ENCODE data around the gene ANKS1B. TPM values are rescaled to one million over a fixed set of nuclear protein-coding genes. Genes with fewer than 3 reads are reported as not detected.

Gene ANKS1B
- total and polyA plus RNA-seq, 10 of the 15 experiments (the other 5 are each of a cell fraction or from before 2014, with no cell fraction given), result 0.16 to 1.3 (median 0.82) TPM; not detected in 7

DNA sequence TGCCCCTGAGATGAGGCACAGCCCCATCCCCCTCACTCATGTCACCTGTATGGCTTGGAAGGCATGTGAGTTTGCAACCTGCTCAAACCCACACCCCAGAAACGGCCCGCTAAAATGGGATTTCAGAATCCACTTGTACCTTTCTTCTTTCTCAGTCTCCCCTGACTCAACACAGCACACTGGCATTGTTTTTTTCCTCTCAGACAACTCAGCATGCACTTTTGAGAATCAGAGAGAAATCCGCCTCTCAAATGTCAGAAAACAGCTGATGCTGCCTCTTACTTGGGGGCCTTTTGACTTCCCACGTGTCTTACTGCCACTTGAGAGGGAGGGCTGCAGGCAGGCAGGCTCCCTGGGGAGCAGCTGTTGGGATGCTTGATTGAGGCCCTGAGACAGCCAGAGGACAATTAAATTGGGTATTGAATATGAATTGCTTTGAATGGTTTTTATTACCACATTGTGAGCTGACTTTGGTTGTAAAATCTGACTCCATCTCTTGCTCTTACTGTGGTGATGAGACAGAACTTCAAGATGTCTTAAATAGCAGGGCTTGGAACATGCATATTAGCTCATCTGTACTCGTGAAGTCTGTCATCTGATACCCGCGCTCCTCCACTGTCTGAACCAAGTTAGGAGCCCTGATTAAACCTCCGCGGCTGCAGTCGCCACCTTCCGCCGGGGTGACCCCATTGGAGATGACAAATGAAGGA is 1243.0 kb downstream of the ANKS1B start:
- FAIRE-seq, result no peak
- H2AFZ ChIP-seq (ENCODE audit: control insufficient read depth, low read depth, low read length), result no peak overlapping the region
- H3K4me1 ChIP-seq (ENCODE audit: control insufficient read depth, insufficient read depth, low read length), result peaks cover 4% of the 10 kb centered on the region; the same call in 1 of the 2 replicates
- H3K36me3 ChIP-seq (ENCODE audit: control insufficient read depth in 2 of 2, insufficient read depth in 2 of 2, low read length in 1 of 2), result no peaks in the 10 kb centered on the region
- ChIA-PET CTCF (interaction anchor here (0.6 to 6.0 kb wide), 14 partner anchors 10 to 557 kb away, joined by 3 to 36 read pairs (median 4); no protein-coding TSS in a partner anchor), SMC1A (ENCODE audit: uncharacterized antibody, unreplicated experiment) (interaction anchor here (0.8 to 5.6 kb wide), 8 partner anchors 11 to 256 kb away, joined by 3 to 29 read pairs (median 4); no protein-coding TSS in a partner anchor), RAD21 (ENCODE audit: unreplicated experiment) (interaction anchor here (0.6 to 1.4 kb wide), 3 partner anchors 11 to 257 kb away, joined by 3 read pairs; no protein-coding TSS in a partner anchor), POLR2A (interaction anchor here (0.7 kb wide), 1 partner anchor 228 kb away, joined by 4 read pairs; no protein-coding TSS in a partner anchor)
- no peaks in the 10 kb centered on the region for H3K9me3 ChIP-seq (replicated peaks; ENCODE audit: control insufficient read depth, insufficient read depth, low read length)
- 24% methylated on average over 12 of the region's 12 CpGs for WGBS (ENCODE audit: insufficient coverage, insufficient replicate concordance, low lambda C conversion rate, missing lambda C conversion rate)
- H3K4me3 ChIP-seq, result no peak overlapping the region
- DNase-seq (ENCODE audit: low read depth, low spot score), result no peak
- no peak for TF ChIP-seq MXI1 (IDR thresholded peaks at IDR 0.05; ENCODE audit: low read depth, low read length)
- no peak for TF ChIP-seq ESRRA (IDR thresholded peaks at IDR 0.05; ENCODE audit: low read length)
- TF ChIP-seq, protein P1, sequence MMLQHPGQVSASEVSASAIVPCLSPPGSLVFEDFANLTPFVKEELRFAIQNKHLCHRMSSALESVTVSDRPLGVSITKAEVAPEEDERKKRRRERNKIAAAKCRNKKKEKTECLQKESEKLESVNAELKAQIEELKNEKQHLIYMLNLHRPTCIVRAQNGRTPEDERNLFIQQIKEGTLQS (IDR thresholded peaks at IDR 0.05; ENCODE audit: borderline replicate concordance, extremely low read depth, low read depth, low read length), result no peak
- no peak for TF ChIP-seq CBX5 (IDR thresholded peaks at IDR 0.05; ENCODE audit: low read depth)
- TF ChIP-seq SREBF1 (IDR thresholded peaks at IDR 0.05; ENCODE audit: low read length), result no peak
- no peak for TF ChIP-seq IKZF1 (conservative IDR thresholded peaks at IDR 0.05)
- no peak for TF ChIP-seq NFIC (IDR thresholded peaks at IDR 0.05; ENCODE audit: low read depth, low read length)
- no peak for TF ChIP-seq PKNOX1 (IDR thresholded peaks at IDR 0.05)
- TF ChIP-seq SREBF2 (IDR thresholded peaks at IDR 0.05; ENCODE audit: low read length), result no peak
- no peak for TF ChIP-seq BACH1 (IDR thresholded peaks at IDR 0.05; ENCODE audit: borderline replicate concordance)
- TF ChIP-seq CEBPB (IDR thresholded peaks at IDR 0.05; ENCODE audit: borderline replicate concordance in 1 of 2, low read depth in 2 of 2, low read length in 2 of 2), result no peak
- no peak for TF ChIP-seq BCL3 (IDR thresholded peaks at IDR 0.05; ENCODE audit: borderline replicate concordance, insufficient read depth, low read depth, low read length, poor library complexity, severe bottlenecking)
- TF ChIP-seq, protein P2, sequence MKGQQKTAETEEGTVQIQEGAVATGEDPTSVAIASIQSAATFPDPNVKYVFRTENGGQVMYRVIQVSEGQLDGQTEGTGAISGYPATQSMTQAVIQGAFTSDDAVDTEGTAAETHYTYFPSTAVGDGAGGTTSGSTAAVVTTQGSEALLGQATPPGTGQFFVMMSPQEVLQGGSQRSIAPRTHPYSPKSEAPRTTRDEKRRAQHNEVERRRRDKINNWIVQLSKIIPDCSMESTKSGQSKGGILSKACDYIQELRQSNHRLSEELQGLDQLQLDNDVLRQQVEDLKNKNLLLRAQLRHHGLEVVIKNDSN (IDR thresholded peaks at IDR 0.05; ENCODE audit: borderline replicate concordance, extremely low read length, insufficient read depth, low read depth, low read length), result no peak
- H3K27ac ChIP-seq (ENCODE audit: control insufficient read depth, insufficient read depth), result no peak overlapping the region
- H4K20me1 ChIP-seq (ENCODE audit: control insufficient read depth, insufficient read depth), result no peaks in the 10 kb centered on the region
- H3K4me2 ChIP-seq (ENCODE audit: control insufficient read depth, insufficient read depth), result no peak overlapping the region
- BruUV-seq (replicated peaks), result no TSS peak
- in situ Hi-C loops (cut with MboI), result no loop called here
- intact Hi-C loops (cut with micrococcal nuclease; ENCODE audit: unreplicated experiment), result no loop called here
- H3K79me2 ChIP-seq (ENCODE audit: control insufficient read depth, insufficient read depth, low read length), result no peaks in the 10 kb centered on the region
- no peak for ATAC-seq
- H3K9ac ChIP-seq (ENCODE audit: control insufficient read depth, insufficient read depth, low read length), result no peak overlapping the region
- peaks cover 3 to 7% of the 10 kb centered on the region in 2 experiments; a peak in 3 of 4 replicates for H3K27me3 ChIP-seq (replicated peaks in 1 of 2; ENCODE audit: control insufficient read depth in 2 of 2, insufficient read depth in 2 of 2, low read length in 1 of 2)
